Psoas muscle (tissue), 8 donors: ENCODE data around the gene ITPR2. TPM values are rescaled to one million over a fixed set of nuclear protein-coding genes. Genes with fewer than 3 reads are reported as not detected.

Experiments used
- ATAC-seq, 4 donors: fragments of 200-7000 bp; cut with Tn5 transposase; one replicate each; pipeline ENCODE4 v1.9.1; 2020; ENCODE audit warnings: moderate library complexity in 3 of 4, mild to moderate bottlenecking in 2 of 4
- DNase-seq, 2 donors: peaks; one replicate each; pipeline ENCODE4 v3.0.0-alpha.2; 2020
- H3K27ac ChIP-seq: fragments of 200-600 bp; one replicate; pipeline ENCODE4 v1.8.0; 2022
- H3K27me3 ChIP-seq, 3 donors: fragments of 200-600 bp in 1 of 3; one replicate each; pipeline versions ENCODE4 v1.6.1 to v1.8.0; 2013 to 2022; ENCODE audit warnings: low read length in 2 of 3, mild to moderate bottlenecking in 2 of 3, moderate library complexity in 1 of 3; ENCODE audit not compliant: insufficient read depth in 3 of 3
- H3K36me3 ChIP-seq, 2 donors: fragments of 200-600 bp in 1 of 2; one replicate each; pipeline versions ENCODE4 v1.6.1 to v1.8.0; 2013 to 2022; ENCODE audit warnings: low read depth in 1 of 2, mild to moderate bottlenecking in 1 of 2, moderate library complexity in 1 of 2; ENCODE audit not compliant: insufficient read depth in 1 of 2
- H3K4me1 ChIP-seq: fragments of 200-600 bp; one replicate; pipeline ENCODE4 v1.8.0; 2022
- H3K4me3 ChIP-seq: fragments of 200-600 bp; one replicate; pipeline ENCODE4 v1.8.0; 2022; ENCODE audit warnings: mild to moderate bottlenecking
- H3K9me3 ChIP-seq: fragments of 200-600 bp; one replicate; pipeline ENCODE4 v1.8.0; 2022
- CTCF ChIP-seq: fragments of 200-600 bp; IDR thresholded peaks from one replicate; pipeline ENCODE4 v1.8.0; 2022; ENCODE audit warnings: antibody characterized with exemption
- WGBS, 3 donors: extraction: QIAGEN DNeasy Blood & Tissue Kit; methylation state at CpG; one replicate each; pipeline versions ENCODE4 v1.1.6 to v1.1.7; 2013; 5-methylcytosine and 5-hydroxymethylcytosine counted together
- intact Hi-C, 2 donors: fragments of 100-400 bp; cut with DNase I; formaldehyde crosslinking; loops; one replicate each; pipeline versions ENCODE4 v1.11.0 to v1.14.2; 2022
- polyA plus RNA-seq, 3 donors: library from polyadenylated mRNA; stranded (reverse); fragments of 200-250 nt; gene quantifications; one replicate each; pipeline ENCODE4 v1.2.3, GENCODE V29; 2013
- total RNA-seq, 4 donors: library from RNA; stranded (reverse); fragmentation: NEBNext Ultra II Directional in 2 of 4; extraction: Animal tissue kit (Norgen Biotek cat#: 25700) in 2 of 4; gene quantifications; one replicate each; pipeline versions ENCODE4 v1.2.1 to v1.2.4, GENCODE V29; 2021 to 2023
- donor health status: healthy with polysubstance abuse.
- donor health status: DM: no; HTN: no; CAD: no; lungs with moderate emphysema.
- donor health status: Bipolar disorder and iron deficiency.
- donor health status: healthy.
- donor health status: DM: yes; HTN: yes; CAD: no.
- donor health status: DM: no; HTN: no; CAD: no.
- donor health status: DM: no; HTN: no; CAD: no.
- donor health status: DM: yes; HTN: yes; CAD: no.

ITPR2 gene
- total and polyA plus RNA-seq, 7 donors, result 0.86 to 10.3 (median 6.1) TPM

- no peaks in the 10 kb centered on the region for H3K9me3 ChIP-seq
- no peak overlapping the region for H3K4me3 ChIP-seq
- no peak for TF ChIP-seq CTCF
- peaks cover 12% of the 10 kb centered on the region for H3K4me1 ChIP-seq
- 75 to 89% (median 77%) methylated on average over 4 of the region's 4 CpGs for WGBS, 3 donors
- H3K36me3 ChIP-seq, result no peaks in the 10 kb centered on the region
- intact Hi-C loops, result no loop called here
- DNase-seq (no peak), ATAC-seq (no peak)
- no peak overlapping the region for H3K27ac ChIP-seq
- no peaks in the 10 kb centered on the region for H3K27me3 ChIP-seq
These were observed 86.8 kb downstream of the ITPR2 start for GRCh38 chr12:26746121-26746714.

GRCh38 chr12:26744697-26745440, 88.1 kb downstream of the ITPR2 start:
- TF ChIP-seq CTCF, result no peak
- Histone ChIP-seq H3K4me3 (no peak overlapping the region), H3K9me3 (no peaks in the 10 kb centered on the region), H3K27me3 (no peaks in the 10 kb centered on the region), H3K36me3 (no peaks in the 10 kb centered on the region), H3K27ac (no peak overlapping the region), H3K4me1 (peaks cover 7% of the 10 kb centered on the region)
- DNase-seq (no peak), ATAC-seq (no peak)
- WGBS, 3 donors, result 75 to 81% (median 79%) methylated on average over 8 of the region's 8 CpGs
- intact Hi-C loops, result no loop called here

GRCh38 chr12:26744042-26744626, 88.9 kb downstream of the ITPR2 start:
- Histone ChIP-seq H3K27me3 (no peaks in the 10 kb centered on the region), H3K36me3 (no peaks in the 10 kb centered on the region), H3K9me3 (no peaks in the 10 kb centered on the region), H3K4me3 (no peak overlapping the region), H3K27ac (no peak overlapping the region), H3K4me1 (peaks cover 3% of the 10 kb centered on the region)
- ATAC-seq, result no peak
- no peak for TF ChIP-seq CTCF
- intact Hi-C loops, result no loop called here
- 80 to 98% (median 95%) methylated on average over 5 of the region's 5 CpGs for whole genome bisulfite sequencing, 3 donors
- no peak for DNase-seq

- H3K27ac ChIP-seq, result no peak overlapping the region
- WGBS, 3 donors, result 81 to 85% (median 83%) methylated on average over 6 of the region's 6 CpGs
- ATAC-seq, result no peak
These were observed 91.3 kb downstream of the ITPR2 start for GRCh38 chr12:26741584-26742227.

More at GRCh38 chr12:26741584-26742227, 91.3 kb downstream of the ITPR2 start:
- intact Hi-C loops, result no loop called here
- Histone ChIP-seq H3K4me1 (no peaks in the 10 kb centered on the region), H3K9me3 (no peaks in the 10 kb centered on the region), H3K4me3 (no peak overlapping the region), H3K27me3 (no peaks in the 10 kb centered on the region), H3K36me3 (no peaks in the 10 kb centered on the region)
- DNase-seq, result no peak
- no peak for TF ChIP-seq CTCF
